ENCODE measurements around the gene S100B. TPM values are rescaled to one million over a fixed set of nuclear protein-coding genes. Genes with fewer than 3 reads are reported as not detected.

S100B gene
- total and polyA plus RNA-seq, 4 donors: 3.2 to 6.0 (median 5.4) TPM

DNA sequence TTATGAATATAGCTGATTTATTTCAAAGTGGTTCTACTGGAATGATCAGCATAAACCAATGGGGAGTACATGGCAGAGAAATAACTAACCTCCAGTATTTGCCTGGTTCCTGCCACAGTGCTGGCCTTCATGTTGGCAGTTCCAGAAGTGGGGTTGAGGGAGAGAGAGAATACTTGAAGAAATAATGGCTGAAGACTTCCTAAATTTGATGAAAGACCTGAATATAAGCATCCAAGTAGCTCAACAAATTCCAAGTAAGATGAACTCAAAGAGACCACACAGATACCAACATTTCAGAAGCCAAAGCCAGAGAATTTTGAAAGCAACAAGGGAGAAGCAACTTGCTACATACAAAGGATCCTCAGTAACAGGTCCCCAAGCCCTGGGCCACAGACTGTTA lies 34.3 kb downstream of the S100B start:
- Histone ChIP-seq H3K36me3 (ENCODE audit: control insufficient read depth in 4 of 4, insufficient read depth in 4 of 4, low read length in 4 of 4) (peaks cover 21 to 51% (median 31%) of the 10 kb centered on the region in 4 donors), H3K4me3 (no peak overlapping the region)

DNA sequence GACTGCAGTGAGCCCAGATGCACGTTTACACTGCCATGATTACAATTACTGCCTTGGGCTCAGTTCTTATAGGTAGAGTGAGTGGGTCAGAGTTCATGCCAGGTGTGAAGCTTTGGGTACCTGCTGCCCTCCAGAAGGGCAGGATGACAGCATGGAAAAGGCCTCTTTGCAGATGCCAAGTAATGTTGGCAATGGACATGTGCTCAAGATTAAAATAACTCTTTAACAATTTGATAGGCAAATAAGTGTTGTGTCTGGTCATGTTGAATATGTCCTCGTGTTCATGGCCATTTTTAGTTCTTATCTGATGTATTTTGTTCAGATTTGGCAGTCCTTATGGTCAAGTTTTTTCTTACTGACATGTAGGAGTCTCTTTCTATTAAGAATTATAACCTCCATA lies 34.8 kb downstream of the S100B start:
- no peak for ATAC-seq (ENCODE audit: insufficient read depth, low FRiP score)
- WGBS, 2 donors: 89% methylated on average over 2 of the region's 2 CpGs
- TF ChIP-seq, protein P1, sequence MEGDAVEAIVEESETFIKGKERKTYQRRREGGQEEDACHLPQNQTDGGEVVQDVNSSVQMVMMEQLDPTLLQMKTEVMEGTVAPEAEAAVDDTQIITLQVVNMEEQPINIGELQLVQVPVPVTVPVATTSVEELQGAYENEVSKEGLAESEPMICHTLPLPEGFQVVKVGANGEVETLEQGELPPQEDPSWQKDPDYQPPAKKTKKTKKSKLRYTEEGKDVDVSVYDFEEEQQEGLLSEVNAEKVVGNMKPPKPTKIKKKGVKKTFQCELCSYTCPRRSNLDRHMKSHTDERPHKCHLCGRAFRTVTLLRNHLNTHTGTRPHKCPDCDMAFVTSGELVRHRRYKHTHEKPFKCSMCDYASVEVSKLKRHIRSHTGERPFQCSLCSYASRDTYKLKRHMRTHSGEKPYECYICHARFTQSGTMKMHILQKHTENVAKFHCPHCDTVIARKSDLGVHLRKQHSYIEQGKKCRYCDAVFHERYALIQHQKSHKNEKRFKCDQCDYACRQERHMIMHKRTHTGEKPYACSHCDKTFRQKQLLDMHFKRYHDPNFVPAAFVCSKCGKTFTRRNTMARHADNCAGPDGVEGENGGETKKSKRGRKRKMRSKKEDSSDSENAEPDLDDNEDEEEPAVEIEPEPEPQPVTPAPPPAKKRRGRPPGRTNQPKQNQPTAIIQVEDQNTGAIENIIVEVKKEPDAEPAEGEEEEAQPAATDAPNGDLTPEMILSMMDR (IDR thresholded peaks at IDR 0.05; ENCODE audit: control extremely low read depth, extremely low read depth): no peak
- Histone ChIP-seq H3K9ac (ENCODE audit: insufficient read depth in 1 of 2, low read length in 2 of 2) (no peak overlapping the region), H3K4me1 (ENCODE audit: control insufficient read depth in 5 of 5, insufficient read depth in 5 of 5, low read length in 5 of 5) (no peaks in the 10 kb centered on the region), H3K4me3 (no peak overlapping the region), H3K9me3 (ENCODE audit: control insufficient read depth in 4 of 4, insufficient read depth in 3 of 4, low read length in 3 of 4) (peaks cover 0 to 11% (median 3%) of the 10 kb centered on the region in 4 donors), H3K27me3 (ENCODE audit: control insufficient read depth in 3 of 3, insufficient read depth in 3 of 3, low read length in 2 of 3) (no peaks in the 10 kb centered on the region), H3K27ac (ENCODE audit: low read depth in 1 of 2, low read length in 1 of 2) (no peak overlapping the region), H3K36me3 (ENCODE audit: control insufficient read depth in 4 of 4, insufficient read depth in 4 of 4, low read length in 4 of 4) (peaks cover 22 to 52% (median 31%) of the 10 kb centered on the region in 4 donors)
- no peak for DNase-seq

More for the DNA sequence above, 34.3 kb downstream of the S100B start:
- H3K9ac ChIP-seq (ENCODE audit: insufficient read depth in 1 of 2, low read length in 2 of 2): no peak overlapping the region
- no peaks in the 10 kb centered on the region for H3K4me1 ChIP-seq (ENCODE audit: control insufficient read depth in 5 of 5, insufficient read depth in 5 of 5, low read length in 5 of 5)
- H3K27ac ChIP-seq (ENCODE audit: low read depth in 1 of 2, low read length in 1 of 2): no peak overlapping the region
- peaks cover 0 to 11% (median 3%) of the 10 kb centered on the region in 4 donors for H3K9me3 ChIP-seq (ENCODE audit: control insufficient read depth in 4 of 4, insufficient read depth in 3 of 4, low read length in 3 of 4)
- ATAC-seq (ENCODE audit: insufficient read depth, low FRiP score): no peak
- DNase-seq: no peak
- TF ChIP-seq, protein P1 (IDR thresholded peaks at IDR 0.05; ENCODE audit: control extremely low read depth, extremely low read depth): no peak
- no peaks in the 10 kb centered on the region for H3K27me3 ChIP-seq (ENCODE audit: control insufficient read depth in 3 of 3, insufficient read depth in 3 of 3, low read length in 2 of 3)

DNA sequence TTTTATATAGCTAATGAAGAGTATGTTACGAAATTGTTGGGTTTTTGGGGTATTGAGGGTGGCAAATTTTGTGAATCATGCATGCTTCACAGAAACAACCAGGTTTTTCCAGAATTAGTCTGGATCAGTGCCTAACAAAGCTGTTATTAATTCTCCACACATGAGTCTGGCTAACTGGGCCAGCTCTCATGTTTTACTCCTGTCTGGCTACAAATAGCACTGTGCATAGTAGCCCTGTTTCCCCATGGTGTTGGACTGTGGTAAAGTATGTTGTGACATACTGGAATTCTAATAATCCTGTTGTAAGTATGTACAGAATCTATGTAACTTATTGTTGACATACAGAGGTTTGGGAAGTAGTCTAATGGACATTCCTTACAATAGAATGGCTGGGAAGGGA lies 35.8 kb downstream of the S100B start:
- no peak overlapping the region for H3K9ac ChIP-seq (ENCODE audit: insufficient read depth in 1 of 2, low read length in 2 of 2)
- peaks cover 22 to 52% (median 36%) of the 10 kb centered on the region in 4 donors for H3K36me3 ChIP-seq (ENCODE audit: control insufficient read depth in 4 of 4, insufficient read depth in 4 of 4, low read length in 4 of 4)
- no peak overlapping the region for H3K27ac ChIP-seq (ENCODE audit: low read depth in 1 of 2, low read length in 1 of 2)
- no peak for ATAC-seq (ENCODE audit: insufficient read depth, low FRiP score)
- no peak overlapping the region for H3K4me3 ChIP-seq
- peaks cover 0 to 11% (median 3%) of the 10 kb centered on the region in 4 donors for H3K9me3 ChIP-seq (ENCODE audit: control insufficient read depth in 4 of 4, insufficient read depth in 3 of 4, low read length in 3 of 4)
- 94 to 98% methylated on average over 1 of the region's 1 CpG for WGBS, 2 donors
- DNase-seq: no peak
- no peaks in the 10 kb centered on the region for H3K4me1 ChIP-seq (ENCODE audit: control insufficient read depth in 5 of 5, insufficient read depth in 5 of 5, low read length in 5 of 5)
- no peaks in the 10 kb centered on the region for H3K27me3 ChIP-seq (ENCODE audit: control insufficient read depth in 3 of 3, insufficient read depth in 3 of 3, low read length in 2 of 3)
- TF ChIP-seq, protein P1 (IDR thresholded peaks at IDR 0.05; ENCODE audit: control extremely low read depth, extremely low read depth): no peak

DNA sequence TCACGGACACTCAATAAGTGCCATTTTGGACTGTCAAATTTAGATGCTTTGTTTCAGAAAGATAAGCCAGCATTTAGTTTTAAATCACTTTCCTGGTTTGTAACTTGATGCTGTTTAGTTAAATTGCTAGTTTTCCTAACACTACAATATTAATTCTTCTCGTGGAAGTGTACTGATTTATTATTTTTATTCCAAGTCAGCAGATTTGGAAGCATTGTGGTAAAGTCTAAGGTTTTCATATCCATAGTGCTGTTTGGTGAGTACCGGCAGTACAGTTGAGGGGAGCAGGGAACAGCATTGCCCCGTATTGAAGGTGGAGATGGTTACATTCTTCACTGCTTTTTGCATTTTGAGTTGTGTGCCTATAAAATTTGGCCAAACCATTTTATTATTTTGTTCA lies 36.3 kb downstream of the S100B start:
- WGBS, 2 donors: 95% methylated on average over 4 of the region's 4 CpGs
- Histone ChIP-seq H3K9me3 (ENCODE audit: control insufficient read depth in 4 of 4, insufficient read depth in 3 of 4, low read length in 3 of 4) (peaks cover 0 to 11% (median 3%) of the 10 kb centered on the region in 4 donors), H3K9ac (ENCODE audit: insufficient read depth in 1 of 2, low read length in 2 of 2) (no peak overlapping the region), H3K36me3 (ENCODE audit: control insufficient read depth in 4 of 4, insufficient read depth in 4 of 4, low read length in 4 of 4) (peaks cover 22 to 56% (median 41%) of the 10 kb centered on the region in 4 donors), H3K4me1 (ENCODE audit: control insufficient read depth in 5 of 5, insufficient read depth in 5 of 5, low read length in 5 of 5) (no peaks in the 10 kb centered on the region), H3K27me3 (ENCODE audit: control insufficient read depth in 3 of 3, insufficient read depth in 3 of 3, low read length in 2 of 3) (no peaks in the 10 kb centered on the region), H3K4me3 (no peak overlapping the region), H3K27ac (ENCODE audit: low read depth in 1 of 2, low read length in 1 of 2) (no peak overlapping the region)
- TF ChIP-seq, protein P1 (IDR thresholded peaks at IDR 0.05; ENCODE audit: control extremely low read depth, extremely low read depth): no peak
- ATAC-seq (ENCODE audit: insufficient read depth, low FRiP score) (no peak), DNase-seq (no peak)
